HepG2 (cell line): Measurements from ENCODE around the gene GALNT17. TPM values are rescaled to one million over a fixed set of nuclear protein-coding genes. Genes with fewer than 3 reads are reported as not detected.

Experiments used
- ATAC-seq: fragments of 200-7000 bp; cut with Tn5 transposase; 3 replicates; pipeline ENCODE4 v1.9.1; 2020; ENCODE audit warnings: mild to moderate bottlenecking, moderate library complexity
- BruUV-seq: library from RNA; stranded (reverse); fragments of 400-500 nt; replicated peaks from 2 replicates; lab custom pipeline; 2021; lab: Mats Ljungman, UMichigan
- CTCF ChIA-PET: fragments of 300-600 bp; formaldehyde crosslinking; extraction: SDS; loops from one replicate; lab custom pipeline; 2021; ENCODE audit warnings: low total read pairs, inconsistent platforms, low intra/inter-chr PET ratio; lab: Yijun Ruan, JAX
- POLR2A ChIA-PET: fragments of 350-600 bp; sonication (Branson Sonifier 250); formaldehyde crosslinking; loops from one replicate; lab custom pipeline; 2020; ENCODE audit warnings: antibody characterized with exemption, inconsistent platforms; lab: Yijun Ruan, JAX
- DNase-seq: peaks from one replicate; pipeline ENCODE4 v3.0.0-alpha.2; 2015; ENCODE audit warnings: low spot score
- FAIRE-seq: peaks from 3 replicates; lab custom pipeline; 2011; peaks lifted over from hg19 to GRCh38; lab: Jason Lieb, UNC
- H2AFZ ChIP-seq: one replicate; pipeline ENCODE4 v1.6.1; 2011; ENCODE audit warnings: low read length, inconsistent platforms
- H3K27ac ChIP-seq: fragments of 300-600 bp; 3 replicates; pipeline ENCODE4 v1.8.0; 2011; ENCODE audit warnings: mixed run types, mild to moderate bottlenecking, mixed read lengths, low read length, inconsistent platforms; ENCODE audit not compliant: insufficient read depth; ENCODE audit errors: extremely low read length
- H3K27me3 ChIP-seq, 2 experiments: fragments of 200-600 bp in 1 of 2; 2 replicates in 1 of 2; 3 replicates in 1 of 2; pipeline versions ENCODE4 v1.6.0 to v1.8.0; 2011; ENCODE audit warnings: low read length in 2 of 2, mild to moderate bottlenecking in 2 of 2, moderate library complexity in 2 of 2, inconsistent platforms in 1 of 2; ENCODE audit not compliant: insufficient read depth in 2 of 2, control insufficient read depth in 1 of 2
- H3K36me3 ChIP-seq, 2 experiments: fragments of 200-600 bp in 1 of 2; replicated peaks in 1 of 2; 2 replicates in 1 of 2; 3 replicates in 1 of 2; pipeline versions ENCODE4 v1.5.1 to v1.8.0; 2011; ENCODE audit warnings: low read length in 2 of 2, inconsistent platforms in 1 of 2; ENCODE audit not compliant: insufficient read depth in 2 of 2, control insufficient read depth in 1 of 2
- H3K4me1 ChIP-seq: 2 replicates; pipeline ENCODE4 v1.5.1; 2012; ENCODE audit warnings: low read length, inconsistent platforms; ENCODE audit not compliant: insufficient read depth
- H3K4me2 ChIP-seq: 2 replicates; pipeline ENCODE4 v1.6.0; 2011; ENCODE audit warnings: low read depth, low read length, inconsistent platforms
- H3K4me3 ChIP-seq, 3 experiments: fragments of 200-600 bp in 1 of 3; sonication (generic), shearing (Covaris generic) in 1 of 3; replicated peaks in 1 of 3; 2 replicates each; pipeline ENCODE4 v1.5.1; 2011 to 2016; ENCODE audit warnings: low read length in 3 of 3, inconsistent platforms in 2 of 3, low read depth in 2 of 3, mild to moderate bottlenecking in 2 of 3, control low read depth in 1 of 3, mixed read lengths in 1 of 3; ENCODE audit not compliant: insufficient read depth in 1 of 3
- H3K79me2 ChIP-seq: one replicate; pipeline ENCODE4 v1.6.1; 2011; ENCODE audit warnings: low read length, inconsistent platforms; ENCODE audit not compliant: insufficient read depth
- H3K9ac ChIP-seq: 2 replicates; pipeline ENCODE4 v1.6.0; 2011; ENCODE audit warnings: mild to moderate bottlenecking, low read depth, low read length, inconsistent platforms; ENCODE audit not compliant: insufficient read depth
- H3K9me3 ChIP-seq: 2 replicates; pipeline ENCODE4 v1.5.1; 2012; ENCODE audit warnings: mild to moderate bottlenecking, low read length
- H4K20me1 ChIP-seq: 2 replicates; pipeline ENCODE4 v1.6.0; 2011; ENCODE audit warnings: inconsistent platforms, mild to moderate bottlenecking, low read length, moderate library complexity; ENCODE audit not compliant: insufficient read depth
- CENPBD1 ChIP-seq: sonication (generic); formaldehyde crosslinking; IDR thresholded peaks from 2 replicates; pipeline ENCODE4 v1.8.0; 2022; ENCODE audit warnings: missing genetic modification reagents, low read depth, mild to moderate bottlenecking, borderline replicate concordance
- ELF4 ChIP-seq: sonication (generic); formaldehyde crosslinking; IDR thresholded peaks from 2 replicates; pipeline ENCODE4 v1.5.0; 2020; ENCODE audit warnings: missing genetic modification reagents, mild to moderate bottlenecking, moderate library complexity, borderline replicate concordance
- GFI1 ChIP-seq: sonication (generic); formaldehyde crosslinking; IDR thresholded peaks from 2 replicates; pipeline ENCODE4 v1.5.0; 2020; ENCODE audit warnings: missing genetic modification reagents, mild to moderate bottlenecking, borderline replicate concordance
- GZF1 ChIP-seq: sonication (generic); formaldehyde crosslinking; IDR thresholded peaks from 2 replicates; pipeline ENCODE4 v1.5.1; 2020; ENCODE audit warnings: mild to moderate bottlenecking, missing genetic modification reagents
- HMG20A ChIP-seq: IDR thresholded peaks from 2 replicates; pipeline ENCODE4 v1.6.1; 2016; ENCODE audit warnings: borderline replicate concordance
- ZNF431 ChIP-seq: sonication (generic); formaldehyde crosslinking; IDR thresholded peaks from 2 replicates; pipeline ENCODE4 v1.9.0; 2022; ENCODE audit warnings: missing genetic modification reagents, low read depth, mild to moderate bottlenecking, borderline replicate concordance
- ZNF614 ChIP-seq: IDR thresholded peaks from 2 replicates; pipeline ENCODE4 v1.6.1; 2018; ENCODE audit warnings: missing biosample characterization, missing genetic modification reagents, inconsistent platforms, borderline replicate concordance
- ZNF770 ChIP-seq: sonication (generic); formaldehyde crosslinking; IDR thresholded peaks from 2 replicates; pipeline ENCODE4 v1.5.0; 2020; ENCODE audit warnings: mild to moderate bottlenecking, missing genetic modification reagents
- ZNF792 ChIP-seq: IDR thresholded peaks from 2 replicates; pipeline ENCODE4 v1.6.1; 2016
- ZSCAN20 ChIP-seq: sonication (generic); formaldehyde crosslinking; IDR thresholded peaks from 2 replicates; pipeline ENCODE4 v1.4.0; 2020; ENCODE audit warnings: missing genetic modification reagents, mild to moderate bottlenecking, borderline replicate concordance
- WGBS: methylation state at CpG from one replicate; pipeline ENCODE4 v1.1.6; 2017; ENCODE audit warnings: low lambda C conversion rate; 5-methylcytosine and 5-hydroxymethylcytosine counted together
- in situ Hi-C: cut with HindIII; loops from 2 replicates; pipeline ENCODE4 v1.10.0; 2017; ENCODE audit warnings: low pct_unique_long_range_greater_than_20kb; ENCODE audit not compliant: extremely low pct_ligation_motif_present
- intact Hi-C: fragments of 100-400 bp; cut with micrococcal nuclease; formaldehyde crosslinking; loops from one replicate; pipeline ENCODE4 v1.10.0; 2022; ENCODE audit not compliant: unreplicated experiment
- polyA plus RNA-seq, 8 experiments: library from polyadenylated mRNA; depleted of rRNA in 3 of 8; stranded (reverse) in 7 of 8; unstranded in 1 of 8; fragments of >200 nt; fragmentation: Illumina TruSeq in 4 of 8; extraction: Trizol in 4 of 8; gene quantifications; 2 replicates each; pipeline versions ENCODE4 v1.2.1 to v1.2.3, GENCODE V29; 2011 to 2016; ENCODE audit warnings: low read depth in 4 of 8, missing spikeins in 1 of 8, mixed read lengths in 1 of 8; ENCODE audit not compliant: insufficient read depth in 1 of 8
- total RNA-seq, 5 experiments: library from RNA; depleted of rRNA; stranded (reverse); fragments of >200 nt; fragmentation: Illumina TruSeq; extraction: Trizol; gene quantifications; 2 replicates each; pipeline ENCODE4 v1.2.3, GENCODE V29; 2016; ENCODE audit warnings: low read depth in 1 of 5

The GALNT17 gene
- total and polyA plus RNA-seq, 2 of the 13 experiments (the other 11 are each of a cell fraction or from before 2014, with no cell fraction given) = not detected

GRCh38 chr7:71182438-71182935 lies 50.5 kb downstream of the GALNT17 start:
- Histone ChIP-seq H2AFZ (no peak overlapping the region), H3K36me3 (no peaks in the 10 kb centered on the region), H3K27me3 (0 out of 5 replicates have a peak, but pooled peaks cover 0 to 6% of the 10 kb centered on the region in 2 experiments), H3K9ac (no peak overlapping the region), H3K4me3 (no peak overlapping the region), H3K27ac (no peak overlapping the region), H4K20me1 (no peaks in the 10 kb centered on the region), H3K4me2 (no peak overlapping the region), H3K79me2 (no peaks in the 10 kb centered on the region), H3K4me1 (no peaks in the 10 kb centered on the region), H3K9me3 (no peaks in the 10 kb centered on the region)
- in situ Hi-C loops (no loop called here), intact Hi-C loops (no loop called here)
- BruUV-seq = no TSS peak
- WGBS = 13% methylated on average over 3 of the region's 4 CpGs
- ChIA-PET POLR2A (no interaction called here), CTCF (no interaction called here)
- DNase-seq (no peak), ATAC-seq (no peak), FAIRE-seq (no peak)
- TF ChIP-seq ZNF431 (no peak), ZNF770 (CRISPR knock-in tag) (no peak), HMG20A (no peak), ZNF792 (CRISPR knock-in tag) (no peak), CENPBD1 (CRISPR knock-in tag) (no peak), ELF4 (CRISPR knock-in tag) (no peak), ZNF614 (CRISPR knock-in tag) (no peak), ZSCAN20 (CRISPR knock-in tag) (no peak), GZF1 (CRISPR knock-in tag) (no peak), GFI1 (CRISPR knock-in tag) (no peak)
